NCI-H69 (cell line): ENCODE results near the gene HCLS1.
"Not testable (repeated sequence)": the region's sequence is repeated elsewhere in the genome, so short reads cannot be mapped to it uniquely, and the experiment has no call there.

Experiments
- DNase-seq: peaks from one replicate; lab custom pipeline; 2025; lab: John Stamatoyannopoulos, UW

The HCLS1 gene

DNA sequence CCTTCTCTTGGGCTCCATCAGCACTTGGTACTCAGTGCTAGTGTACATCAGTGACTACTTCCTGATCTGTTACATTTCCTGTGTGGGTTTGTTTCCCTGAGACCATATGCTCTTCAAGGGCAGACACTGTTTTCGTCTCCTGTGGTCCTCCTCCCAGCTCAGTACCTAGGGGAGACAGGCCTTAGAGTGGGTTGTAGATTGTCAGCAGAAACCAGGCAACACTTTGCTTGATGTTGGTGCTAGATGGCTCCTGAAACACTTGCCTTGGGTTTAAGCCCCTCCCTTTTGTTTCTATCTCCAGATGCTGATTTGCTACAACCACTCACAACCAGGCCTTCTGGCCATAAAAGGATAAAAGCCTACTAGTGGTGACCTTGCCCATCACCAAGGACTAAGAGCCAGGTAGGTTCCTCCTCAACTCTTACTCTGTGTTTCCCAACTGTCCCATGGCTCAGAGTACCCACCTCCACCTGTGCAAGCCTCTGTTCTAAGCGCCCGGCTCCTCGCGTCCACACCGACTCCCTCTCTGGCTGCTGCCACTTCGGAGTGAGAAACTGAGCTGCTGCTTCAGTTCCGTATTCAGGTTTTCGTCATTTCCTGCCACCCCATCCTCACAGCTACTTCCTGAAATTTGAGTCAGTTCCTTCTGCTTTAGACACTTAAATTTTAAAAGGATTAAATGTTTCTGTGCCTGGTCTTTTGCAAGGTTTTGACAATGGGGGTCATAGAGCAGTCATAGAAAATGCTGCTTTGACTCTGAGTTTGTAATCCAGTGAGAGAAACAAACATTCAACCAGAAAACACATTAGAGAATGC is at the start of gene HCLS1:
HCLS1 (minus strand) TSS at position 548 of the 816 bp plus-strand sequence. CDS start 2,556 bp downstream, outside the sequence.
- DNase-seq: no peak

- DNase-seq: no peak
These were observed 49.6 kb upstream of the HCLS1 start for GRCh38 chr3:121710347-121710746.

GRCh38 chr3:121707531-121708273 is 47.0 kb upstream of the HCLS1 start:
- DNase-seq: no peak

- DNase-seq: no peak
These were observed 44.8 kb upstream of the HCLS1 start for GRCh38 chr3:121705541-121705940.

- no peak for DNase-seq
These were observed 43.3 kb upstream of the HCLS1 start for GRCh38 chr3:121703973-121704372.

DNA sequence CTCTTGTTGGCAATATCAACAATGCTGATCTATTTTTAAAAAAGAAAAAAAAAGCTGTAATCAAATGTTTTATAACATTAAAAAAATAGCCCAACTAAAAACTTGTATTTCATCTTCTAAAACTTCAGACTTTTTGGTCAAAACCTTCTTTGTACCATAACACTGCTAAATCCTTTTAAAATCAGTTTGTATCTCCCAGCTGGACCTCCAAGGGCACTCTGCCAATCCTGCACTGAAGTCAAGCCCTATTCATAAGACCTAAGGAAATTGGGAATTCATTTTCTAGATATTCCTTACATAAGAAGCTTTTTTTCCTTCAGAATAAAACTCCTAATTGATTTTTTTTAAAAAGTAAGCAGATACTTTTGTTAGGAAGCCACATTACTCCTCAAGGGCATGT is 38.2 kb upstream of the HCLS1 start:
- DNase-seq: no peak

DNA sequence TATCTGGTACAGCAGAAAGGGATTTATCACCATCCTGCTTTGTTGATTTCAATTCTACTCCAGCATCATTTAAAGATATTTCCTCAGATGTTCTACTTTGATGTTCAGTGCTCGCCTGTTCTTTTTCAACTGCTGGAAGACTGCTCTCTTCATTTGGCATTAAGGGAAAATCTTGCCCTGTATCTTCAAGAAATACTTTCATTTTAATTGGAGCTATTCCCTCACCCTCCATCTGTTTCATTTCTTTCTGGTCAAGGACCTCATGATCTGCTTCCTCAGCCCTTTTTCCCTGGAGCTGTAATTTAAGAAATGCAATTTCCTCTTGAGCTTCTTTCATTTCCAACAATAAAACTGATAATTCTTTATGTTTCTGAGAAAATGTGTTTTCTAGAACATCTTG is 37.8 kb upstream of the HCLS1 start:
- no peak for DNase-seq

GRCh38 chr3:121696186-121696585 is 35.5 kb upstream of the HCLS1 start:
- DNase-seq: no peak

- no peak for DNase-seq
These were observed 31.5 kb upstream of the HCLS1 start for GRCh38 chr3:121692010-121692699.

- no peak for DNase-seq
These were observed 30.2 kb upstream of the HCLS1 start for GRCh38 chr3:121690777-121691405.

DNA sequence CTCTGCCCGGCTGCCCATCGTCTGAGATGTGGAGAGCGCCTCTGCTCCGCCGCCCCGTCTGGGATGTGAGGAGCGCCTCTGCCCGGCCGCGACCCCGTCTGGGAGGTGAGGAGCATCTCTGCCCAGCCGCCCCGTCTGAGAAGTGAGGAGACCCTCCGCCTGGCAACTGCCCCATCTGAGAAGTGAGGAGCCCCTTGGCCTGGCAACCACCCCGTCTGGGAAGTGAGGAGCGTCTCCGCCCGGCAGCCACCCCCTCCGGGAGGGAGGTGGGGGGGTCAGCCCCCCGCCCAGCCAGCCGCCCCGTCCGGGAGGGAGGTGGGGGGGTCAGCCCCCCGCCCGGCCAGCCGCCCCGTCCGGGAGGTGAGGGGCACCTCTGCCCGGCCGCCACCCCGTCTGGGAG is 28.0 kb upstream of the HCLS1 start:
- DNase-seq: not testable (repeated sequence)

DNA sequence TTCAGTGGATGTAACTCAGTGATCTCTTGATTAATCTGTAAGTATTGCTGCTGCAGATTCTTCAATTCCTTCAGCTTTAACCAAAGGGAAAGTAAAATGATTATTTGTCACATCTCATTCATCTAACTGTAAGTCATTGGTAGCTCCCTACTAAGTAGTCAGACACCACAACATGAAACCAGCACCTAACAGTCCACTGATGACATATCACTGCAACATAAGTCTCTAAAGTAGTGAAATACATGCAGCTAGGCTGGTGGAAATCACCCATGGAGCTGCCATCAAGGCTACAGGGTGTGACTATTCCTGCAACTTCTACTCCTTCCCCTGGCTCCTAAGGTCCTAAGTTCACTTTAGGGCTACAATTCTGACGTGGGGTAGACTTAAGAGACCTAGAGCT is 21.1 kb upstream of the HCLS1 start:
- DNase-seq: no peak

GRCh38 chr3:121677141-121677540 is 16.4 kb upstream of the HCLS1 start:
- no peak for DNase-seq

DNA sequence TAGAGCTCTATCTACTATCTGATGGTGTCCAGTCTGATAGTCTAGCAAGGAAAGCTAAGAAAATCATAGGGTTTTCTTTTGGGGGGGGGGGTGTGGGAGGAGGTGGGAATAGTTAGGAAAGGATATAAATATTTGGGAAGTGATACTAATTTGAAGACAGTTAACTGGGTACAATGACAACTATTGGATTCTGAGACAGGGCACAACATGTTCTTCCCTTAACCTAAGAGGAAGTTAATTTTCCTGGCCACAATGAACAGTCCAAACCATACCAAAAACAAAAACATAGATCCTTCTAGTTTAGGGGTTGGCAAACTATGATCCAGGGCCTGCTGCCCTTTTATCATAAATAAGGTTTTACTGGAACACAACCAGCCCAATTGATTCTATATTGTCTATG is 10.0 kb upstream of the HCLS1 start:
- no peak for DNase-seq

- no peak for DNase-seq
These were observed 6.6 kb upstream of the HCLS1 start for GRCh38 chr3:121667333-121667732.

- no peak for DNase-seq
These were observed 4.8 kb upstream of the HCLS1 start for GRCh38 chr3:121665488-121665887.

GRCh38 chr3:121663171-121663847 is 2.6 kb upstream of the HCLS1 start:
- no peak for DNase-seq

DNA sequence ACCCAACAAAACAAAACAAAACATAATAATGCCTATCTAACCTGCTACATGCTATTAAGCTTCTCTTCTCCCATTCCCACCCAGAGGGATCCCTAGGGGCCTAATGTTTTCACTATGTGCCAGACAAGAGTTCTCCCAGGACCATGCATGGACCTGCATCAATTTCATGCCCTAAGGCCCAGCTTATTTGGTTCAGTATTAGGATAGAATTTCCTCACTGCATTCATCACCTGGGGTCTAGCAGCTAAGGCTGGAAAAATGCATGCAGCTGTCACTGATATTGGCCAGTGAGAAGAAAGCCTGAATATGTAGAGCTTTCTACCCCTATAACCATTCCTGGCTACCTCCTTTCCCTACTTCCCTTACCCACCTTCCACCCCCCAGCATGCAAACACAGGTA is 2.0 kb upstream of the HCLS1 start:
- DNase-seq: no peak

- DNase-seq: no peak
These were observed 673 bp upstream of the HCLS1 start for GRCh38 chr3:121661376-121661775.

DNA sequence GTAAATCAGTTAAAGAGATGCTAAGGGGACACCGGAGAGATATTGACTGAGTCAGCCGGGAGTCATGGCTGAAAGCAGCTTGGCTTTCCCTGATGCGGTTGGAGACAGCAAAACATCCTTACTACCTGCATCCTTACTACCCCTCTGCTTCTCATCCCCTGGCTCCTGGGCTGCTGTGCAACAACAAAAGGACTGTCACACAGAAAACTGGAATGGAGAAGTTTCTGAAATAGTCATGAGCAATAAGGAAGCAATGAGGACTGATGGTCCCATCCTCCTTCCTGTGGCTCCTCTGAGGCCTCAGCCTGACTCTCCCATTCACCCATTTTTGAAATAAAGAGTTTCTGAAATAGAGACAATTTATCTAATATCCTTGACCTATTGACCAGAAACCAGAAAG is 1.1 kb downstream of the HCLS1 start:
- DNase-seq: no peak

GRCh38 chr3:121658716-121659435 is 1.8 kb downstream of the HCLS1 start:
- DNase-seq: no peak
